ENCODE measurements around the gene HEXIM1.

Gene HEXIM1, protein sequence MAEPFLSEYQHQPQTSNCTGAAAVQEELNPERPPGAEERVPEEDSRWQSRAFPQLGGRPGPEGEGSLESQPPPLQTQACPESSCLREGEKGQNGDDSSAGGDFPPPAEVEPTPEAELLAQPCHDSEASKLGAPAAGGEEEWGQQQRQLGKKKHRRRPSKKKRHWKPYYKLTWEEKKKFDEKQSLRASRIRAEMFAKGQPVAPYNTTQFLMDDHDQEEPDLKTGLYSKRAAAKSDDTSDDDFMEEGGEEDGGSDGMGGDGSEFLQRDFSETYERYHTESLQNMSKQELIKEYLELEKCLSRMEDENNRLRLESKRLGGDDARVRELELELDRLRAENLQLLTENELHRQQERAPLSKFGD

DNA sequence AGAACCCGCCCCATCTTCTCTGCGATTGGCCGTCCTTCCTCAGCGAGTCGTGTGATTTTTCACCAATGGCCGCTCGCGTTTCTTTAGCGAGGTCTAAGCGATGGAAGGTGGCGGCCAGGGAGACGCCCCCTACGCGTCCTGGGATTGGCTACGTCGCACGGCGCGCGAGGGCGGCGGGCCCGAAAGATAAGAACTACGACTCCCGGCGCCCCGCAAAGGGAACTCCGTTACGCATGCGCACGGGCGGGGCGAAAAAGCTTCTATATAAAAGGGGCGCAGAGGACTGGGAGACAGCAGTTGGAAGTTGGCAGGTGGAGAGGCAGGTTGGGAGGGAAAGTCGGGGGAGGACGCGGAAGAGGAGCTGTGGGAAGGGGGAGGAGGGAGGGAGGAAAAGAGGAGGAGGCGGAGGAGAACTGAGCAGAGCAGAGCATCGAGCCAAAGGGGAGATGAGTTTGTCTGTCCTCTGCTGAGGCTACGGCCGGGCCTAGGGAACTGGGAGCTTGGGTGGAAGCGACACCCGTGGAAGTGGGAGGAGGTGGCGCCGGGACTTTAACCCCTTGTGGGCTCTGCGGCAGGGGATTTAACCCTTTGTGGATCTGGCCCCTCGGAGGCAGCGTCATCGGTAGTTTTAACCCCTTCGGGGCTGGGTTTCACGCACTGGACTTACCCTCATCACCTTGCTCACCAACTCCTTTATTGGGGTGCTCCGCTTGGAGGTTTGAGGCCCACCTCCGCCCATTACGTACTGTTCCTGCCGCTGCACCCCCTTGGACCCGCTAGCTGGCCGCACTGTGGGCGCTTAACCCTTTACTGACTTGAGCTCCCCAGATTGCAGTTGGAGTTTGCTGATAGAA lies at the start of gene HEXIM1:
Gene HEXIM1 (plus strand): TSS at position 293 of the 854 bp plus-strand sequence. CDS start 716 bp downstream, outside the sequence.
- peak; percentile 99 for DNase-seq

GRCh38 chr17:45098869-45099616 lies 49.2 kb upstream of the HEXIM1 start:
- DNase-seq = peak; percentile 55

DNA sequence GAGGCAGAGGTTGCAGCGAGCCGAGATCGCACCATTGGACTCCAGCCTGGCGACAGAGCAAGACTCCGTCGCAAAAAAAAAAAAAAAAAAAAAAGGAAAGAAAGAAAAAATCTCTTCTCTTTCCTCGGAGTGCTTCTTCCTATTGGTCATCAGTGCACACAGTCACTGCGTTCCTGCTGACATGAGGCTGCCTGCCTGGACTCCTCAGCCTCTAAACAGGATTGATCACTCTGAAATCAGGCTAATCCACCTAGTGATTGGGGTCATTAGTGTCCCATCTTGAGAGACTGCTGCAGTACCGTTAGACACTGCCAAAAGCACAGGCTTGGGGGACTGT lies 46.8 kb upstream of the HEXIM1 start:
- no peak for DNase-seq

DNA sequence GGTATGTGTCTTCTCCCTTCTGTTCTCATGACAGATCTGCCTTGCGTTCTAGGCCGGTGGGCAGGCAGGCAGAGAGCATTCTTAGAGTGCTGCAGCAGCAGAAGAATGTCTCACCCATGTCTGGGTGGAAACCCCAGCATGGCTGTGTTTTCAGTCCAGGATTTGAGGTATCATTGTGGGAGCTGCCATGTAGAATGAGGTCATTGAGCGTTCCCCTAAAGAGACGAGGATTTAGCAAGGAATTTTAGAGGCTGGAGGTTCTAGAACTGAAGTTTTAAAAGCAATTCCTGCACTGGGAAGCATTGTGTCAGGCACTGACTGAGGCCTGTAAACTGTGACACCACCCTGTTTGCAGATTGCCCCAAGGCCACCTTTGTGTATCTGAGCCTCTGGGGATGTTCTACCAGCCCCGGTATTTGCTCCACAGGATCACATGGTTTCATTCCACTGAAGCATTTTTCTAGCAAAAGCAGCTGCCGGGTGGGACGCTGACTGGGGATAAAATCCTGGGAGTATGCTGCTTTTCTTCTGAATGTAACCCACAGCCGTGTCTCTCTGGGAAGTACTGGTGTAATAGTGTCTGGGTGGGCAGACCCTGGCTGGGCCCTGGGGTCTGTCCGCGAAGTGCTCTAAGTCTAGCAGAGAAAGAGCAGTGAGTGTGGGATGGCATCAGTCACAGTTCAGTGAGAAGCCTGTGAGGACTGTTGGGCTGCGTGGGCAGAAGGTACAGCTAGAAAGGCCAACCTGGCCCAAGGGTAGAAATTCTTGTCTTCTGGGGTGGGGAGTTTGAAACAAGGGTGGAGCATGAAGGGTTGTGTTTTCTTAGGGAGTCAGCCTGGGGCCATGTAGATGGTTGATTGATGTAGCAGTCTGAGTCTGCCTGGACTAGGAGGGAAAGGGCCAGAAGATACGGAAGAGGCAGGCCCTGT lies 46.1 kb upstream of the HEXIM1 start:
- no peak for DNase-seq

GRCh38 chr17:45102856-45103255 lies 45.4 kb upstream of the HEXIM1 start:
- DNase-seq = no peak

DNA sequence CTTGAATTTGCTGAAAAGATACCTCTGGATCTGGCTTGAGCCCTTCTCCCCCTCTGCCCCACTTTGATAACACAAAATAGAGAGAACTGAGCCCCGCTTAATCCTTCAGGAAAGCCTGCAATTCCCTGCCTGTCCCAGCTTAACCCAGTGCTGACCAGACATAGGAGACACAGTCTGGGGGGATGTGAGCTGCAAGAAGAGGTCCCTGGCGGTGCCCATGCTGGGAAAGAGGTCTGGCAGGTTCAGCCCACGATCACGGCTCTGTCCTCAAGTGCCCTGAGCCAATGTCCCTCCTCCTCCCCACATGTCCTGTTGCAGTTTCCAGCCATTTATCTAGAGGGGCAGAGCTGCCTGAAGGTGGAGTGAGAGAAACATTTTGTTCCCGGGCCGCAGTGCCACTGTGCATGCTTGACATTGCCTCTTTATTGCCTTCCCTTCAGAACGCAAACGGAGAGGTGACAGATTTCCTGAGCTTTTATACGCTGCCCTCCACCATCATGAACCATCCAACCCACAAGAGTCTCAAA lies 44.9 kb upstream of the HEXIM1 start:
- DNase-seq = no peak

DNA sequence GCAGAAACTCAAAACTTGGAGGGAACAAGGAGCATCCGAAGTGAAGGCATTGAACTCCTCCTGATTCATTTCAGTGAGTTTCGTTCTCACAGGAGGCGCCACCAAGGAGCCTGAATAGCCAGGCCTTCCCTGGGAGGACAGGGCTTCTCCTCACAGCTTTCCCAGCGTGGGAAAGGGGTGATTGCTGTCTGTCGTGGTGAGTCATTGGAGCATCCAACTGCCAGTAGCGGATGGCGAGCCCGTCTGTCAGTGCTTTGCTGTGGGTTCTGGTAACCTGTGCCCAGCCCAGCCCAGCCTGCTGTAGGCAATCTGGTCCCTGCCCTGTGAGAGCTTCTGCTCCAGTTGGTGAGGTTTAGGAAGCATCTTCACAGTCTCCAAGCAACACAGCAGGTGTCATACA lies 44.2 kb upstream of the HEXIM1 start:
- no peak for DNase-seq

DNA sequence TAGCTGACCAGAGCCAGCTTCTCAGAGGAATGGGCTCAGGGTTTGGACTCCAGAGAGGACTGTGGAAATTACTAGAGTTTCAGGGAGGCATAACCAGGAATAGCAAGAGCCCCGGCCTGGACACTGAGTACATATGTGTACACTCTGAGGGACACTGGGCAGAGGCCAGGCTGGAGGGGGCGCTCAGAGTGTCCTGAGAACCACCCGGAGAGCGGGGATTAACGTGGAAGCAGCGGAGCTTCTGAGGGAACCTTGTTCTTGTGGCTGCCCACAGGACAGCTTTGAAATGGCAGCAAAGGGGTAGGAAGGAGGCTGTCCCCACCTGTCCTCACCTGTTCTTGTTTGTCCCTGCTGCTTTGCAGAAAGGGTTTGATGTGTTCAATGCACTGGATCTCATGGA lies 43.8 kb upstream of the HEXIM1 start:
- DNase-seq = no peak

DNA sequence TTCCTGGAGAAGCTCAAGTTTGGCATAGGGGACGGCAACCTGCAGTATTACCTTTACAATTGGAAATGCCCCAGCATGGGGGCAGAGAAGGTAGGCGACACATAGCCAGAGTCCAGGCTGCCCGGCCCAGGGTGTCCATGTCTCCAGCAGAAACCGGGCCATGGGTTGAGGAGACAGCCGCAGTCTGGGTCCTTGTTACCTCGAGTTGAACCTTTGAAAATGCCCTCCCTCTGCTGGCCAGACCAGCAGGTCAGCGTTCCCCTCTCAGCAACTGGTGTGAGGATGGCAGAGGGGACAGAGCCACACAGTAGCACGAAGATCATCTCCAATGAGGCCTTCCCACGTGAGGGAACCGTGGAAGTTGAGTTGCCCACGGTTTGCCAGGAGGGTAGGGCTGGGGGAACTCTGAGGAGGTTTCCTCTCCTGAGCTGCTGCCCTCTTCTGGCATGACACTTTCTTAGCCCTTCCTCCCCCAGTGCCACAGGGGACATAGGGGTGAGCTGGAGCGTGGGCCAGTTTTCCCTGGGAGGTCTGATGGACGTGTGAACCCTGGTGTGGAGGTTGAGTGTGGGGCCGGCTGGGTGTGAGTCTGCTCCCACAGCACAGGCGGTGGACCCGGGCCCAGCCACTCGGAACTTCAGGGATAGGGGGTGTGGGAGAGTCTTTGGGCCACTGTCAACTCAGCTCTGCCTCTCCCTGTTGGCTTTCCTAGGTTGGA lies 43.2 kb upstream of the HEXIM1 start:
- DNase-seq = no peak

DNA sequence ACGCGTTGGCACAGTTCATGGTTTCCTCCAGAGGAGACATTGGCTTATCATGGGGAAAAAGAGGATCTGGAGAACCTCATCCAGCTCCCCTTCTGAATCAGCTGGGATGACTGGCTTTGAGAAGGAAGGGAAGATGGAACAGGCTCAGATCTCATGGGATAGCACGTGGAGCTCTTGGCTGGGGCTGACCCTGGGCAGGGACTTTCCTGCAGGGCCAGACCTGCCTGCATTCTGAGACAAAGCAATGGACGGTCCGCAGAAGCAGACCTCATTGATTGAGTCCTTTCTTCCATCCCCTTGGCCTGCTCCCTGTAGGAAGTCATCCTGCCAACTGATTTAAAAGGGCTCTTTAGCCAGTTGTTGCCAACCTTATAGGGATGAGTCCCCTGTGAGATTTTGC lies 42.2 kb upstream of the HEXIM1 start:
- no peak for DNase-seq

- DNase-seq = no peak
Measured at GRCh38 chr17:45106582-45106981, 41.7 kb upstream of the HEXIM1 start.

DNA sequence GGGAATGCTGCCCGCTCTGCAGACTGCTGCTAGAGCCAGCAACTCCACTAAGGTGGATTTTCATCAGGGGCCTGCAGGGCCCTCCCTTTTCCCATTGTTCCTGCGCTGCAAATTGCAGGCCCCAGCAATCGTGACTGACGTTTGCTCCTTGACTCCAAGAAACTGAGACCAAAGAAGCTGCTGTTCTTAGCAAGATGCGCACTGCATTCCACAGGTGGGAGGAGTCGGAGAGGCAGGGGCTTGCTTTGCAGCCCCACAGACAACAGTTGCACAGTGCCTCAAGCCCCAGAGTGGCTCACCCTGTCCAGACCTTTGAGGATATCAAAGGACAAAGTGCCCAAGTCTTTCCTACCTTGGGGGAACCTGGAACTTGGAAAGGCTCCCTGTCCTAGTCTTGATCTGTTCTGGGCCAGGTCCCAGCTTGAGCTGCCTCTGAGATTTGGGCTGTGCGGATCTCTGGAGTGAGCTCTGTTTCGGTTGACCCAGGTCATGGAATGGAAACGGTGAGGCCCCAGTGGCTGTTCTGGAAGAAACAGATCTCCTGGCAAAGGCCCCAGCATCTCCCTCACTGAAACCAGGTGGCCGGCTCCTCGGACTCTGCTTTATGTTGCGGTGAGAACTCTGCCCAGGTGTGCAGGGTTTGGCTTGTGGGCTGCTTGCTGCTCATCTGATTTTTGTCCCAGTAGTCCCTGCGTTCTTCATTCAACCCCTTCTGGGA lies 40.8 kb upstream of the HEXIM1 start:
- no peak for DNase-seq

- DNase-seq = no peak
Measured at GRCh38 chr17:45108051-45108450, 40.2 kb upstream of the HEXIM1 start.

GRCh38 chr17:45108595-45109521 lies 39.4 kb upstream of the HEXIM1 start:
- no peak for DNase-seq

DNA sequence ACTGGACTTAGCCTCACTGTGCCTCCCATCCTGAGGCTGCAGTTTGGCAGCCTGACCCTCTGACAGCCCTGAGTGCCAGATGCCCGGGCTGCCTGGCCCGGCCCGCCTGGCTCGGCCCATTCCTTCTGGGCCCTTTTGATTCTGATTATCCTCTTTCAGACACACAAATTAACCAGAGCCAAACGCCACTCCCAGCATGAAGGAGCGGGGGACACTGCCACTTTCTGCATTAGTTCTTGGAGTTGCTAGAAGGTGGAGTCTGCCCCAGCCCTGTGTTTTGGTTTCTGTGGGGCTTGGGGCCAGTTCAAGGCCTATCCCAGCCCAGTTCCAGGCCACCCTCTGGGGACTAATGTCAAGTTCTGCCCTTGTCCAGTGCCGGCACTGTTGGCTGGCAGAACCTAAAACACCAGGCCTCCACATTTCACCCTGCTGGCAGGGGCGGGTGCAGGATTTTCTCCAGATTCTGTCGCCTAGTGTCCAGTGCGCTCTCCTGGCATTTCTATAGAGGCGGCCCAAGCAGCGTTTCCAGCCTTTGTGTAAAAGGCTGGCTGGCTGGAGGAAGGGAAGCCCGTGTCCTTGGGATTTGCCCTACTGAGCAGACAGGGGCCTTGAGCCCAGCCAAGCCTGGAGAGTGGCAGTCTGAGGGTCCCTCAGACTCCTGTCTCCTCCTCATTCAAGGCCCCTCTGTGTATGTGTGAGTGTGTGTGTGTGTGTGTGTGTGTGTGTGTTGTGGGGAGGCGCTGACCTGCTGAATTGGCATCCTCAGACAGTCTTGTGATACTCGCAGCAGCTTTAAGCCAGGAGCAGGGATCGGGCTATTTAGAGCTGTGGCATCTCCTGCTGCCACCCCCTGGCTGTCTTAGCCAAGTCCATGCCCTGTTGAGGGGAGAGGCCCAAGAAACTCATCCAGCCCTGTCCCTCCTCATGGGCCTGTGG lies 37.3 kb upstream of the HEXIM1 start:
- no peak for DNase-seq

DNA sequence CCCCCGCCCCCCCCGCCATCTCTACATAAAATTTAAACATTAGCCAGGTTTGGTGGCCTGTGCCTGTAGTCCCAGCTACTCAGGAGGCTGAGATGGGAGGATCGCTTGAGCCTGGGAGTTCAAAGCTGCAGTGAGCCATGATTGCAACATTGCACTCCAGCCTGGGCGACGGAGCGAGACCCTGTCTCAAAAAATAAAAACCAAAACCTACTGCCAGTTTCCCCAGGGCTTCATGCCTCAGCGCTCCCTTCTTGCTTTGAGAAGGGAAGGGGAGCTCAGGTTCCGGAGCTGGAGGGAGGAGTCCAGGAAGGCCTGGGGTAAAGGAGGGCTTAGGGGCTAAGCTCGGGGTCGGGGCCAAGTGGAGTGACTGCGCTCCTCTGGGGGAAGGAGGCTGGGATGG lies 36.4 kb upstream of the HEXIM1 start:
- DNase-seq = no peak

DNA sequence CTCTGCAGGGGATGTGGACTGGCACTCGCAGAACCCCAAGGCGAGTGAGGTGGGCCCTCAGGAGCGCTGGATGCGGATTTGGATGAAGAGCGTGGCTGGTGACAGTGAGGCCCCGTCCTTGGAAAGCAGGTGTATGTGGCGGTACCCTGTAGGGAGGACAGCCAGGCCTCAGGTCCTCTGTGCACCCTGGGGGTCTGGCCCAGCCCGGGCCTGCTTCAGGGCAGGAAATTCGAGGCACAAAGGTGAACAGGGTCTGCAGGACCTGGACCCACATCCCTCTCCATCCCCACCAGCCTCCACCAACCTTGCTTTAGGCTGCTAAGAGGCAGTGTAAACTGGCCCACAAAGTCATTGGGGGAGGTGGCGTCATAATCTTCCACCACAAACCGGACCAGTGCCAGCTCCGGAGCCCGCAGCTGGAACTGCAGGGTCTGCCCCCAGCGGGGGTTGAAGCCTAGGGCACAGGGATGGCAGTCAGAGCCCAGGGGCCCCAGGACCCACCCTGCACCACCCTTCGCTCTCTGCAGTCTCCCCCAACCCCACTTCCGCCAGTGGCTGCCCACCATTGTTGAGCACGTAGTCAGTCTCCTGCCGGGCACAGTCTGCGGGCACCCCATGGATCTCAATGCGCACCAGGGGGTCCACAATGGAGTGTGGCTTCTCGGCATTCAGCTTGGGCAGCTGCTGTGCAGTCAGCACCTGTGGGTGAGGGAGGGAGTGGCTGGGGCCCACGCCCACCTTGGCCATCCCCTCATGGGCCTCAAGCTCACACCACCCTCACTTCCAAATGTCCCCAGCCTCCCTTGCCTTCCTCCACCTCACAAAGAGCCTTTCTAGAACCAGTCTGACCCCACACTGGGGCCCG lies 35.5 kb upstream of the HEXIM1 start:
- DNase-seq = no peak

- no peak for DNase-seq
Measured at GRCh38 chr17:45113424-45113754, 34.9 kb upstream of the HEXIM1 start.

All from NK-92 treated with Interleukin-12 subunit alpha and Interleukin-12 subunit beta, amount 100 ng/mL, for 24 hours (cell line).